ENCODE measurements around the gene CDK5.

- TF ChIP-seq CTCF (IDR thresholded peaks at IDR 0.05; ENCODE audit: poor library complexity, severe bottlenecking) = no peak
- no peak for TF ChIP-seq SMC3 (conservative IDR thresholded peaks at IDR 0.05; ENCODE audit: poor library complexity)
Observed at GRCh38 chr7:151057506-151057988, at the start of gene CDK5.
